A549 (cell line): ENCODE measurements around the gene CYP1A2. TPM values are rescaled to one million over a fixed set of nuclear protein-coding genes. Genes with fewer than 3 reads are reported as not detected.

Source experiments
- ATAC-seq, 2 experiments: fragments of 200-7000 bp in 1 of 2; fragments of >200 bp in 1 of 2; cut with Nextera tagmentation in 1 of 2; cut with Tn5 transposase in 1 of 2; 3 replicates each; pipeline versions ENCODE4 v1.8.0 to v1.9.1; 2018 to 2020; ENCODE audit warnings: mild to moderate bottlenecking in 1 of 2, moderate library complexity in 1 of 2
- CTCF ChIA-PET: fragments of 300-600 bp; sonication (Branson Sonifier 250); formaldehyde crosslinking; extraction: SDS; loops from one replicate; lab custom pipeline; 2021; ENCODE audit warnings: antibody characterized with exemption, inconsistent platforms; lab: Yijun Ruan, JAX
- POLR2A ChIA-PET: fragments of 350-600 bp; formaldehyde crosslinking; extraction: SDS; loops from one replicate; lab custom pipeline; 2021; ENCODE audit warnings: antibody characterized with exemption, inconsistent platforms; lab: Yijun Ruan, JAX
- DNase-seq, 2 experiments: peaks; one replicate each; pipeline versions ENCODE4 v3.0.0 to v3.0.0-alpha.2; 2011 to 2016; ENCODE audit warnings: low read depth in 1 of 2, low spot score in 1 of 2
- FAIRE-seq: peaks from 2 replicates; lab custom pipeline; 2011; peaks lifted over from hg19 to GRCh38; lab: Jason Lieb, UNC
- H3K27ac ChIP-seq, 2 experiments: fragments of >200 bp; sonication (Bioruptor Twin); formaldehyde crosslinking; 3 replicates each; pipeline ENCODE4 v1.5.1; 2016 to 2017
- H3K4me1 ChIP-seq: fragments of >200 bp; sonication (Bioruptor Twin); formaldehyde crosslinking; 3 replicates; pipeline ENCODE4 v1.6.1; 2016
- H3K4me2 ChIP-seq: fragments of >200 bp; sonication (Bioruptor Twin); formaldehyde crosslinking; 3 replicates; pipeline ENCODE4 v1.6.1; 2016
- H3K4me3 ChIP-seq: fragments of >200 bp; sonication (Bioruptor Twin); formaldehyde crosslinking; 3 replicates; pipeline ENCODE4 v1.5.1; 2016
- H3K9me3 ChIP-seq: fragments of >200 bp; sonication (Bioruptor Twin); formaldehyde crosslinking; 3 replicates; pipeline ENCODE4 v1.6.1; 2016
- BHLHE40 ChIP-seq: IDR thresholded peaks from 2 replicates; pipeline ENCODE4 v1.6.1; 2012; ENCODE audit warnings: low read depth, low read length, inconsistent platforms
- CBX8 ChIP-seq: fragments of 200-600 bp; sonication (generic); IDR thresholded peaks from 2 replicates; pipeline ENCODE4 v1.6.1; 2016
- CEBPB ChIP-seq, 2 experiments: fragments of >200 bp in 1 of 2; sonication (Bioruptor Twin) in 1 of 2; formaldehyde crosslinking in 1 of 2; IDR thresholded peaks; 2 replicates each; pipeline ENCODE4 v1.6.1; 2012 to 2016
- FOSB ChIP-seq: fragments of 250-450 bp; sonication (Bioruptor Pico); IDR thresholded peaks from 2 replicates; pipeline ENCODE4 v1.5.0; 2020; ENCODE audit warnings: mild to moderate bottlenecking, moderate library complexity
- GATA3 ChIP-seq: IDR thresholded peaks from 2 replicates; pipeline ENCODE4 v1.6.1; 2012; ENCODE audit warnings: borderline replicate concordance
- HDAC2 ChIP-seq: fragments of 200-600 bp; sonication (generic); IDR thresholded peaks from 2 replicates; pipeline ENCODE4 v1.6.1; 2016
- HOXB13 ChIP-seq: fragments of 250-450 bp; sonication (Bioruptor Pico); IDR thresholded peaks from 2 replicates; pipeline ENCODE4 v1.5.0; 2020; ENCODE audit warnings: low read depth, mild to moderate bottlenecking, moderate library complexity
- JUNB ChIP-seq: fragments of >200 bp; sonication (Bioruptor Twin); formaldehyde crosslinking; IDR thresholded peaks from 2 replicates; pipeline ENCODE4 v1.6.1; 2016
- MYC ChIP-seq: IDR thresholded peaks from 2 replicates; pipeline ENCODE4 v1.6.1; 2012; ENCODE audit warnings: mild to moderate bottlenecking, inconsistent platforms, low read length, improper control_type of control experiment, borderline replicate concordance
- NPAS2 ChIP-seq: fragments of 250-450 bp; sonication (Bioruptor Pico); IDR thresholded peaks from 2 replicates; pipeline ENCODE4 v1.8.0; 2022; ENCODE audit warnings: mild to moderate bottlenecking, moderate library complexity, borderline replicate concordance
- NR3C1 ChIP-seq: fragments of >200 bp; sonication (Bioruptor Twin); formaldehyde crosslinking; IDR thresholded peaks from 3 replicates; pipeline ENCODE4 v1.6.1; 2017
- PHF8 ChIP-seq: fragments of 200-600 bp; sonication (generic); IDR thresholded peaks from 2 replicates; pipeline ENCODE4 v1.6.1; 2016; ENCODE audit warnings: low read depth, mild to moderate bottlenecking, antibody characterized with exemption, moderate library complexity, borderline replicate concordance
- POLR2AphosphoS2 ChIP-seq: conservative IDR thresholded peaks from 2 replicates; pipeline ENCODE4 v1.6.1; 2012; ENCODE audit warnings: low read length, improper control_type of control experiment, inconsistent platforms
- RARB ChIP-seq: fragments of 250-450 bp; sonication (Bioruptor Pico); IDR thresholded peaks from 2 replicates; pipeline ENCODE4 v1.8.0; 2021; ENCODE audit warnings: mild to moderate bottlenecking, moderate library complexity
- RFX5 ChIP-seq: fragments of 450-650 bp; IDR thresholded peaks from 2 replicates; pipeline ENCODE4 v1.7.1; 2014; ENCODE audit warnings: antibody characterized with exemption, mild to moderate bottlenecking, moderate library complexity
- ZNF302 ChIP-seq: fragments of 250-450 bp; sonication (Bioruptor Pico); IDR thresholded peaks from 2 replicates; pipeline ENCODE4 v1.9.0; 2021; ENCODE audit warnings: inconsistent platforms, mild to moderate bottlenecking, moderate library complexity
- WGBS: methylation state at CpG from one replicate; pipeline ENCODE4 v1.1.6; 2017; ENCODE audit errors: missing lambda C conversion rate; 5-methylcytosine and 5-hydroxymethylcytosine counted together
- polyA plus RNA-seq, 4 experiments: library from polyadenylated mRNA; depleted of rRNA in 3 of 4; stranded (reverse); fragments of >200 nt; fragmentation: RNase III in 1 of 4; extraction: RNeasy Plus Mini Kit Qiagen cat#74134 plus additional on column Dnase treatment in 1 of 4; gene quantifications; 2 replicates in 3 of 4; 3 replicates in 1 of 4; pipeline ENCODE4 v1.2.3, GENCODE V29; 2011 to 2017
- TF ChIP-seq, protein P1 (sequence below): fragments of >200 bp; sonication (Bioruptor Twin); formaldehyde crosslinking; IDR thresholded peaks from 2 replicates; pipeline ENCODE4 v1.6.1; 2016
- TF ChIP-seq, protein P2 (sequence below): fragments of 250-450 bp; sonication (Bioruptor Pico); IDR thresholded peaks from 2 replicates; pipeline ENCODE4 v1.5.0; 2020; ENCODE audit warnings: low read depth, mild to moderate bottlenecking, moderate library complexity
- TF ChIP-seq, protein P3 (sequence below): fragments of >200 bp; sonication (Bioruptor Twin); formaldehyde crosslinking; IDR thresholded peaks from 3 replicates; pipeline ENCODE4 v1.5.1; 2016
- TF ChIP-seq, protein P4 (sequence below): fragments of 450-650 bp; IDR thresholded peaks from 2 replicates; pipeline ENCODE4 v1.6.1; 2014; ENCODE audit warnings: antibody characterized with exemption
- TF ChIP-seq, protein P5 (sequence below): IDR thresholded peaks from 2 replicates; pipeline ENCODE4 v1.6.1; 2012

The CYP1A2 gene
- polyA plus RNA-seq, 2 of the 4 experiments (the other 2 are of a cell fraction), result not detected

DNA sequence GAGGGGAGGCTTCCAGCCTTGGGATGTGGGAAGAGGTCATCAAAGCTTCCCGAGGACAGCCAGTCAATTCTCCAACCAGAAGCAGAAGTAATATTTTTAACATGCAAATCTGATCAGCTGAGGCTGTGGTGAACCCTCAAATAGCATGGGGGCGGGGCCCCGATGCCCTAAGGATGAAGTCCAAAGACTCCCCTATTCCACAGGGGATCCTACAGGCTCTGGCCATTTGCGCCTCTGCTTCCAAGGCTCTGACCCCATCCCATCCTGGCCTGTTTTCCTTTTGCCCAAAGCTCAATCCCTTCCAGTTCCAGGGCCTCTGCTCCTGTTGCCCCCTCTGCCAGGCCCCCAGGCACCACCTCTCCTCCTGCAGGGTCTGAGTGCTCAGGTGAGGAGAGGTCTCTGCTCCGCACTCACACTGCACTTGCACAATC is 26.5 kb downstream of the CYP1A2 start (continued):
- no peak for TF ChIP-seq MYC
- no peak for TF ChIP-seq JUNB
- TF ChIP-seq, all 56 proteins: peak for 0

DNA sequence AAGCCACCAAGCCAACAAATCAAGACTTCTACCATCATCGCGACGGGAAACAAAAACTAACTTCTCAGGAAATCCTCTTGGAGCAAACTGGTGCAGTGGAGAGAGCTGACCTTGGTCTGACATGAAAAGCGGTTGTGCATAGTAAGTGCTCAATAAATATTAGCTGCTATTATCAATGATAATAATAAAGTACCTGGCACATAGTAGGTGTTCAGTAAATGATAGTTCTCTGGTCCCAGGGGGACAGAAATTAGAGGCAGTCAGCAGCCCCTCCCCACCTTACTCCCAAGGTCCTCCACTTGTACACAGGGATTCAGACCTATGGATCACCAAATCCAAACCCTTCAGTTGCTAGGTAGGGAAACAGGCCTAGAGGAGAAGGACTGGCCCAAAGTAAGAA is 27.2 kb downstream of the CYP1A2 start:
- Histone ChIP-seq H3K9me3 (no peaks in the 10 kb centered on the region), H3K4me1 (0 out of 3 replicates have a peak, but pooled peaks cover 3% of the 10 kb centered on the region), H3K4me3 (no peak overlapping the region), H3K4me2 (no peak overlapping the region), H3K27ac (no peak overlapping the region)
- WGBS, result 89% methylated on average over 4 of the region's 4 CpGs
- FAIRE-seq (no peak), ATAC-seq (no peak), DNase-seq (no peak)
- CTCF ChIA-PET, result interaction anchor here (0.7 to 65.6 kb wide), 7 partner anchors 5 to 176 kb away, joined by 3 to 1908 read pairs (median 238); partner anchors contain the start of genes CPLX3, CSK, LMAN1L and ULK3
- POLR2A ChIA-PET, result no interaction called here
- TF ChIP-seq, protein P1, sequence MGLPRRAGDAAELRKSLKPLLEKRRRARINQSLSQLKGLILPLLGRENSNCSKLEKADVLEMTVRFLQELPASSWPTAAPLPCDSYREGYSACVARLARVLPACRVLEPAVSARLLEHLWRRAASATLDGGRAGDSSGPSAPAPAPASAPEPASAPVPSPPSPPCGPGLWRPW, result no peak
- no peak for TF ChIP-seq FOSB
- TF ChIP-seq CBX8, result no peak
- TF ChIP-seq ZNF302 (CRISPR knock-in tag), result no peak
- TF ChIP-seq RFX5, result no peak
- TF ChIP-seq CEBPB (IDR thresholded peaks at IDR 0.05), result no peak
- TF ChIP-seq, protein P2, sequence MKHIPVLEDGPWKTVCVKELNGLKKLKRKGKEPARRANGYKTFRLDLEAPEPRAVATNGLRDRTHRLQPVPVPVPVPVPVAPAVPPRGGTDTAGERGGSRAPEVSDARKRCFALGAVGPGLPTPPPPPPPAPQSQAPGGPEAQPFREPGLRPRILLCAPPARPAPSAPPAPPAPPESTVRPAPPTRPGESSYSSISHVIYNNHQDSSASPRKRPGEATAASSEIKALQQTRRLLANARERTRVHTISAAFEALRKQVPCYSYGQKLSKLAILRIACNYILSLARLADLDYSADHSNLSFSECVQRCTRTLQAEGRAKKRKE (CRISPR knock-in tag), result no peak
- TF ChIP-seq, protein P3, sequence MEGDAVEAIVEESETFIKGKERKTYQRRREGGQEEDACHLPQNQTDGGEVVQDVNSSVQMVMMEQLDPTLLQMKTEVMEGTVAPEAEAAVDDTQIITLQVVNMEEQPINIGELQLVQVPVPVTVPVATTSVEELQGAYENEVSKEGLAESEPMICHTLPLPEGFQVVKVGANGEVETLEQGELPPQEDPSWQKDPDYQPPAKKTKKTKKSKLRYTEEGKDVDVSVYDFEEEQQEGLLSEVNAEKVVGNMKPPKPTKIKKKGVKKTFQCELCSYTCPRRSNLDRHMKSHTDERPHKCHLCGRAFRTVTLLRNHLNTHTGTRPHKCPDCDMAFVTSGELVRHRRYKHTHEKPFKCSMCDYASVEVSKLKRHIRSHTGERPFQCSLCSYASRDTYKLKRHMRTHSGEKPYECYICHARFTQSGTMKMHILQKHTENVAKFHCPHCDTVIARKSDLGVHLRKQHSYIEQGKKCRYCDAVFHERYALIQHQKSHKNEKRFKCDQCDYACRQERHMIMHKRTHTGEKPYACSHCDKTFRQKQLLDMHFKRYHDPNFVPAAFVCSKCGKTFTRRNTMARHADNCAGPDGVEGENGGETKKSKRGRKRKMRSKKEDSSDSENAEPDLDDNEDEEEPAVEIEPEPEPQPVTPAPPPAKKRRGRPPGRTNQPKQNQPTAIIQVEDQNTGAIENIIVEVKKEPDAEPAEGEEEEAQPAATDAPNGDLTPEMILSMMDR, result no peak
- no peak for TF ChIP-seq PHF8
- TF ChIP-seq HDAC2, result no peak
- TF ChIP-seq HOXB13 (CRISPR knock-in tag), result no peak
- TF ChIP-seq POLR2AphosphoS2, result no peak
- no peak for TF ChIP-seq RARB
- no peak for TF ChIP-seq NPAS2 (CRISPR knock-in tag)
- no peak for TF ChIP-seq GATA3
- TF ChIP-seq, protein P4, sequence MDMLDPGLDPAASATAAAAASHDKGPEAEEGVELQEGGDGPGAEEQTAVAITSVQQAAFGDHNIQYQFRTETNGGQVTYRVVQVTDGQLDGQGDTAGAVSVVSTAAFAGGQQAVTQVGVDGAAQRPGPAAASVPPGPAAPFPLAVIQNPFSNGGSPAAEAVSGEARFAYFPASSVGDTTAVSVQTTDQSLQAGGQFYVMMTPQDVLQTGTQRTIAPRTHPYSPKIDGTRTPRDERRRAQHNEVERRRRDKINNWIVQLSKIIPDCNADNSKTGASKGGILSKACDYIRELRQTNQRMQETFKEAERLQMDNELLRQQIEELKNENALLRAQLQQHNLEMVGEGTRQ, result no peak
- TF ChIP-seq, protein P5, sequence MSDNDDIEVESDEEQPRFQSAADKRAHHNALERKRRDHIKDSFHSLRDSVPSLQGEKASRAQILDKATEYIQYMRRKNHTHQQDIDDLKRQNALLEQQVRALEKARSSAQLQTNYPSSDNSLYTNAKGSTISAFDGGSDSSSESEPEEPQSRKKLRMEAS, result no peak
- TF ChIP-seq NR3C1, result no peak

DNA sequence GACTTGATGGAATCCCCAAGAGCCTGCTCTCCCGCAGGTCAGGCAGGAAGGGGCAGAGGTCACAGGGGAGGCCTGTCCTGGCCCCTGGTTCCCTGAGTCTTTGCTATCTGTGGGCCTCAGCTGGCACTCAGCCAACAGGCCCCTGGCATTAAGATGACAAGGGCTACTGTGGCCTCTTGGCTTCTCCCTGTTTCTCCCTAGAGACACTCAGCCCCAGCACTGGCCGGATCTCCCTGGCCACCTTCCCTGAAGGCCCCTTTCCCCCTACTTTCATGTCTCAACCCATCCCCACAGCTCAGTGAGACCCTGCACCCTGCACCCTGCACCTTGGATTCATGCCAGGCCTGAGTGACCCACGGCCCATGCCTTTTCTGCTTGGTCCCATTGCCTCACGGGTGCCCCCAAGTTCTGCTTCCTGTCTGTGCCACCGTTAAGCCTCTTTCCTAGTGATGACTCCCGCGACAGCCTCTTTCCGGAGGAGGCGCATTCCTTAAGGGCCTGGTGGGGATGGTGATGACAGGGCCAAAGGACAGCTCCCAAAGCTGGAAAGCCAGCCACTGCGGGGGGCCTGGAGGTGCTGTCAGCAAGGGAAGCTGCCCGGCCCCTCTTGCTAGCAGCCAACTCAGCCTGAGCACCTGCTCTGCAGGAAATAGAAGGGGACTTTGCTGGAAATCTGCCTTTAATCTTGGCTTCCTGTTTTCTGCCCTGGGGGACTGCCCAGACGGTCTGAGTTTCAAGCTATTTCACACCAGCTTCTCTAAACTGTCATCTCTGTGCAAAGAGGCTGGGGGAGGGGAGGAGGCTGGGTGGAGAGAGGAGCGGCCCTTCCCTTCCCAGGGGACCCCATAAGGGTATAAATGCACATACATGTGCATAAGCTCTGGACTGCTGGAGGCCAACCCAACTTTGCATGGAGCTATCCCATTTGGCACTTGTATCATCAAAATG is 28.4 kb downstream of the CYP1A2 start:
- POLR2A ChIA-PET, result interaction anchor here (1.1 kb wide), 1 partner anchor 180 kb away, joined by 3 read pairs; the partner anchor contains the start of gene RPP25

More for the DNA sequence above, 28.4 kb downstream of the CYP1A2 start:
- H3K27ac ChIP-seq, result no peak overlapping the region
- no peak for DNase-seq
- H3K4me1 ChIP-seq, result peaks cover 8% of the 10 kb centered on the region; the same call in 2 of the 3 replicates
- ATAC-seq, result no peak
- no peaks in the 10 kb centered on the region for H3K9me3 ChIP-seq
- H3K4me2 ChIP-seq, result no peak overlapping the region
- H3K4me3 ChIP-seq, result no peak overlapping the region
- FAIRE-seq, result no peak
- 76% methylated on average over 13 of the region's 13 CpGs for WGBS
- no peak for TF ChIP-seq BHLHE40
- CTCF ChIA-PET, result interaction anchor here (0.6 to 65.6 kb wide), 7 partner anchors 7 to 231 kb away, joined by 3 to 1908 read pairs (median 11); partner anchors contain the start of genes CPLX3, LMAN1L and ULK3
